Adipocyte (in vitro differentiated cells): Measurements from ENCODE around the gene CGREF1.
A peak's percentile ranks its signal among the peaks of the same experiment; 100 is the strongest.

ENCODE experiments used
- DNase-seq: peaks from one replicate; pipeline ENCODE4 v3.0.0-alpha.2; 2015; ENCODE audit warnings: low read depth
- H3K27me3 ChIP-seq: replicated peaks from 2 replicates; pipeline ENCODE4 v1.7.0; 2013; ENCODE audit warnings: mild to moderate bottlenecking, low read length, moderate library complexity; ENCODE audit not compliant: control insufficient read depth, insufficient read depth
- H3K36me3 ChIP-seq: 2 replicates; pipeline ENCODE4 v1.7.0; 2013; ENCODE audit warnings: low read length, mild to moderate bottlenecking, moderate library complexity; ENCODE audit not compliant: control insufficient read depth, insufficient read depth, severe bottlenecking
- H3K4me1 ChIP-seq: 2 replicates; pipeline ENCODE4 v1.7.0; 2013; ENCODE audit warnings: mild to moderate bottlenecking, low read length, moderate library complexity; ENCODE audit not compliant: control insufficient read depth, insufficient read depth
- H3K4me3 ChIP-seq: 2 replicates; pipeline ENCODE4 v1.7.0; 2013; ENCODE audit warnings: mild to moderate bottlenecking, low read length, moderate library complexity
- H3K9ac ChIP-seq: 2 replicates; pipeline ENCODE4 v1.7.0; 2013; ENCODE audit warnings: mild to moderate bottlenecking, low read length, moderate library complexity
- H3K9me3 ChIP-seq: 2 replicates; pipeline ENCODE4 v1.7.0; 2013; ENCODE audit warnings: mild to moderate bottlenecking, low read length, moderate library complexity; ENCODE audit not compliant: control insufficient read depth

CGREF1 gene, protein sequence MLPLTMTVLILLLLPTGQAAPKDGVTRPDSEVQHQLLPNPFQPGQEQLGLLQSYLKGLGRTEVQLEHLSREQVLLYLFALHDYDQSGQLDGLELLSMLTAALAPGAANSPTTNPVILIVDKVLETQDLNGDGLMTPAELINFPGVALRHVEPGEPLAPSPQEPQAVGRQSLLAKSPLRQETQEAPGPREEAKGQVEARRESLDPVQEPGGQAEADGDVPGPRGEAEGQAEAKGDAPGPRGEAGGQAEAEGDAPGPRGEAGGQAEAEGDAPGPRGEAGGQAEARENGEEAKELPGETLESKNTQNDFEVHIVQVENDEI

DNA sequence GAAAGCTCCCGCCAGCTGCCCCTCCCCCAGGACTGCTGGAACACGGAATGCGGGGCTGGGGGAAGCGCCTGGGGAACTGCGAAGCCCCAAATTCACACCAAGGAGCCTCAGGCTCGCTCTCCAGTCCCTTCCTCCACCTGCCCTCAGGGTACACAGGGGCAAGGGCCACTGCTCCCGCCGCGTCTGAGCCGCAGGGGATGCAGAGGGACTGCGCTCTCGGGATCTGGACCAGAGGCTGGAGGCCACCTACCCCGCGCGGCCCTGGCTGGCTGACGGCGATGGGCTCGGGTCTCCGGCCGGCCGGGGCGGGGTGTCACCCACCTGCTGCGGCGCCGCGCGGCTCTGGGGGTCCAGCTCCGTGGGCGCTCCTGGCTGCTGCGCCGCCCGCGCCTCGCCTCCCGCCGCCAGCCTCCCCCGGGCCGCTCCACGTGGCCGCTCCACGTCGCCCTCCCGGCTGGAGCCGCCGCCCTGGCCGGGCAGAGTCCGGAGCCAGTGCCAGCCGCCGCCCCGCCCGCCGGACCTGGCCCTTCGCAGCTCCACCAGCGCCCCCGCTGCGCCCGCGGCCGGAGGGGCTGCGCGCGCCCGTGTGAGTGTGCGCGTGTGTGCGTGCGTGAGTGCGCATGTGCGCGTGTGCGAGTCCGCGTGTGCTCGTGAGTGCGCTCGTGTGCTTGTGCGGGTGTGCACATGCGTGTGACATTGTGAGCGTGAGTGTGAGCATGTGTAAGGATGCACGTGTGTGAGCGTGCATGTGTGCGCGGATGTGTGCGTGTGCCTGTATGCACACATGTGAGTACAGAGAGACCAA is at the start of gene CGREF1:
Gene CGREF1 (minus strand): TSS at position 604 of the 805 bp plus-strand sequence. CDS start 14,762 bp downstream, outside the sequence.
- Histone ChIP-seq H3K4me3 (peak within 1 kb of the TSS; percentile 78), H3K9ac (peak within 1 kb of the TSS; percentile 79), H3K36me3 (no peaks in the 10 kb centered on the region), H3K27me3 (peaks cover 10% of the 10 kb centered on the region), H3K9me3 (no peaks in the 10 kb centered on the region), H3K4me1 (peaks cover 7% of the 10 kb centered on the region)
- peak; percentile 40 for DNase-seq

DNA sequence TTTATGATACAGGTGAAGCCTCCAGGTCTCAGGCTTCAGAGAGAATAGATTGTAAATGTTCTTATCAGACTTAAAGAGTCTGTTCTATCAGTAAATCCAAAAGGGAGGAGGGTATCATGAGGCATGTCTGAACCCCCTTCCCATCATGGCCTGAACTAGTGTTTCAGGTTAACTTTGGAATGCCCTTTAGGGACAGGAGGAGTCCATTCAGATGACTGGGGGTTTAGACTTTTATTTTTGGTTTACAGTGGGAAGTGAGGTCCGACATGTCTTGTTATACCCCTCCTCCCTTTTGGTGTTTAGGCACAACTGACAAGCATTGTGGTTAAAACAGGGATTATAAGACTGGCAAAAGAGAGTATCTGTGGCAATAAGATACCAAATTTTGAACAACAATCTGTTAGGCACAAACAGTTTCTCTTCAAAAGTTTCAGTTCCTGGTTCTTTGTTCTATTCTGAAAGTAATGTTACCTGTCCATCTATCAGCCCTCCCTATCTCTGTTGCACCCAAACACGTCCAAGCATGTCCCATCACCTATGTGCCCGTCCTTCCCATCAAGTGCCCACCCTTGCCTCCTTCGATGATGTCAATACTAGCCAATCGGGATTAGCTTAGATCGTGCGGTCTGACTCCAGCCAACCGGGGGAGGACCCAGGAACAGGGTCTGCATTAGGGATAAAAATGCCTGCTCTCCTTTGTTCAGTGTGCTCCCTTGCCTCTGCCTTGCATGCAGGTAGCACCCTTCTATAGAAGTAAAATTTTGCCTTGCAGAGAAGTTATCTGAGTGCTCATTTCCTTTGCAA is 46.2 kb upstream of the CGREF1 start:
- no peaks in the 10 kb centered on the region for H3K9me3 ChIP-seq
- H3K9ac ChIP-seq: no peak overlapping the region
- no peak overlapping the region for H3K4me3 ChIP-seq
- no peaks in the 10 kb centered on the region for H3K27me3 ChIP-seq
- no peak for DNase-seq
- H3K36me3 ChIP-seq: no peaks in the 10 kb centered on the region
- peaks cover 3% of the 10 kb centered on the region for H3K4me1 ChIP-seq

DNA sequence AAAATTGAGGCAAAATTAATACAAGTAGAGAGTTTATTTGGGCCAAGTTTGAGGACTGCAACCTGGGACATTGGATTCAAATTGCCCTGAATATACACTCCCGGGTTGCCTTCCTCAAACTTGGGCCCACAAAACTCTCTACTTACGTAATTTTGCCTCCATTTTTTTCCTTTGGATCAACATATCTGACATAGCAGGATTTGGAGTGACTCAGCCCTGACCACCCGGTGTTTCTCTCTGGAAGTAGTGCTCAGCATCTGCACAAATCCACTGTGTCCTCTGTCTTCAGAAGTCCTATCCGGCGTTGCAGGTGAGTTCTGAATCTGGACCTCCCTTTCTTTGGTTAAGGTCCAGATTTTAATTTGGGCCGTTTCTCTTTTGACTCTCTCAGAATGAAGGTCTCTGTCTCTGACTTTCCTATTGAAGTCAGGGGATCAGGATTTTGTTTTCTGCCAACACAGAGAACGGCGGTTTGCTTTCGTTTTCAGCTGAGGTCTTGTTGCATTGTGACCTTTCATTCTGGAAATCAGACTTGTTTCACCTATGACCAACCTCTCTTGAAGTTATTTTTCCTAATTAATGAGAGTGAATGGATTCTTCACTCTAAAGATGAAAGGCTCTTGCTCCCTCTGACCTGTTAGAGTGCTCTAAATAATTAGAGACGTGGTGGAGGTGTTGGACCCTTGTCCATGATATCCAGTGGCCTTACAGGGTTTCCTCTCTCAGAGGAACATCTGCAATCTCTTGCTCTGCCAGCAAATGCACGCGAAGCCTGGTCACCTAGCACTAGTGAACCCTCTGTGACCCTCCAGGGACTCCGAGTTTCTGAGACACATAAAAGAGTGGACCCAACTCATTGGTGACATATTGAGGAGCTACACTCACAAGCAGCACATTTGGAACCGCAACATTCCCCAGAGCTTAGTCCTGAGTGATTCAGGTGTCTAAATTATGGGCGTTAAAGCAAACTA is 43.5 kb upstream of the CGREF1 start:
- H3K4me1 ChIP-seq: no peaks in the 10 kb centered on the region
- H3K27me3 ChIP-seq: peaks cover 4% of the 10 kb centered on the region
- H3K36me3 ChIP-seq: no peaks in the 10 kb centered on the region
- DNase-seq: peak; percentile 25
- no peak overlapping the region for H3K9ac ChIP-seq
- H3K9me3 ChIP-seq: no peaks in the 10 kb centered on the region
- H3K4me3 ChIP-seq: peak overlapping the region; percentile 4

DNA sequence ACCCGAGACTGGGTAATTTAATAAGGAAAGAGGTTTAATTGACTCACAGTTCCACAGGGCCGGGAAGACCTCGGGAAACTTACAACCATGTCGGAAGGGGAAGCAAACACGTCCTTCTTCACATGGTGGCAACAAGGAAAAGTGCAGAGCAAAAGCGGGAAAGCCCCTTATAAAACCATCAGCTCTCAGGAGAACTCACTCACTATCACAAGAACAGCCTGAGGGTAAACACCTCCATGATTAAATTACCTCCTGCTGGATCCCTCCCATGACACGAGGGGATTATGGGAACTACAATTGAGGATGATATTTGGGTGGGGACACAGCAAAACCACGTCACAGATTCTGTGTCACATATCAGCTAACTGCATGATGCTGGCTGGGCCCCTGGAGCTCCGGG is 41.3 kb upstream of the CGREF1 start:
- DNase-seq: no peak
- Histone ChIP-seq H3K9ac (no peak overlapping the region), H3K36me3 (no peaks in the 10 kb centered on the region), H3K9me3 (no peaks in the 10 kb centered on the region), H3K4me3 (no peak overlapping the region), H3K4me1 (no peaks in the 10 kb centered on the region), H3K27me3 (peaks cover 4% of the 10 kb centered on the region)

DNA sequence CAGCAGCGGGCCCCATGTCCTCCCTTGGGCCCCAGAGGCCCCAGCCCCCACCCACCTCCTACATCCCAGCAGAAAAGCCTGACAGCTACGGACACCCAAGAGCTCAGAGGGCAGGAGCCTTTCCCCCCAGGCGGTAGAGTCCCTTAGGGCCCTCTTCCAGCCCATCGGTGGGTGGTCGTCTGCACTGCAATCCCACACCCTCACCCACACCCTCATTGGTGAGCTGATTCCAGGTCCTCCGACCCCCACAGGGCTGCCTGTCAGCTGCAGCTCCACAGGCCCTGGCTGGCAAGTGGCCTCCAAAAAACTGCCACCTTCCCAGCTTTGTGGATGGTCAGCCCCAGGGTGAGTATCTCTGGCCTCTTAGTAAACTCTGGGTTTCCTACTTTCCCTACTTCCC is 40.3 kb upstream of the CGREF1 start:
- no peak overlapping the region for H3K4me3 ChIP-seq
- H3K4me1 ChIP-seq: no peaks in the 10 kb centered on the region
- no peaks in the 10 kb centered on the region for H3K36me3 ChIP-seq
- H3K9ac ChIP-seq: no peak overlapping the region
- DNase-seq: no peak
- no peaks in the 10 kb centered on the region for H3K9me3 ChIP-seq
- peaks cover 4% of the 10 kb centered on the region for H3K27me3 ChIP-seq

DNA sequence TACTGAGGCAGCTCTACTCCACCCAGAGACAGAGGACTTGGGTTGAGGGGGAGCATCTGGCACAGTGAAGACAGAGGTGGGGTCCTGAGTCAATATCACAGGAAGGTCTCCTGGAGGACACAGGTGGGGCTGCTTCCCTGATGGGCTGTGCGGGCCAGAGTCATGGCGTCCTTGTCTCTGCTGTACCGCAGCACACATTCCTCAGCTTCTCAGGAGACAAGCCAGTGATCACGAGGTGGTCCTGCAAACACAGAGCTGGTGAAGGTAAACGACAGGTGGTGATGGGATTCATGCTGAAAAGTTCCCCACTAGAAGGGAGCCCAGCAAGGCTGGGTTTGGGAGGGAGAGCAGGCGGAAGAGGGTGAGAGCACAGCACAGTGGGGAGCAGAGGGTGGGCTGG is 39.5 kb upstream of the CGREF1 start:
- H3K9ac ChIP-seq: no peak overlapping the region
- no peaks in the 10 kb centered on the region for H3K4me1 ChIP-seq
- no peak overlapping the region for H3K4me3 ChIP-seq
- H3K27me3 ChIP-seq: peaks cover 4% of the 10 kb centered on the region
- no peak for DNase-seq
- H3K9me3 ChIP-seq: no peaks in the 10 kb centered on the region
- H3K36me3 ChIP-seq: no peaks in the 10 kb centered on the region

DNA sequence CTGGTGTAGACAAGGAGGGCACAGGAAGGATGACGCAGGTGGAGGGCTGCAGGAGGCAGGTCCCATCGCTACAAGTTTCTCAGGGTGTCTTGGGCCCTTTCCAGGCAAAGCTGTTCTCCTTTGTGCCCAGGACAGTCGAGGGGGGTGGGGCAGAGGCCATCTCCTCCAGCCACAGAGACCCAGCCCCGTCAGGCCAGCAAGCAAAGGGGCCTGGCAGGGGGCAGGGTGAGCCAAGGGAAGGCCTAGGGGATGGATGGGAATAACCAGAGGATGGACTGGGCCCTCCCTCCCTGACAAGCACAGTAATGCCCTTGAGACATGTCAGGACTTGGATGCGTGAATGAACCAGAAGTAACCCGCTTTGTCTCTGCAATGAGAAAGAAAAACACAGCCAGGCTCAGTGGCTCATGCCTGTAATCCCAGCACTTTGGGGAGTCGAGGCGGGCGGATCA is 36.2 kb upstream of the CGREF1 start:
- Histone ChIP-seq H3K9ac (no peak overlapping the region), H3K4me1 (no peaks in the 10 kb centered on the region), H3K36me3 (no peaks in the 10 kb centered on the region), H3K4me3 (no peak overlapping the region), H3K27me3 (peaks cover 4% of the 10 kb centered on the region), H3K9me3 (no peaks in the 10 kb centered on the region)
- no peak for DNase-seq

DNA sequence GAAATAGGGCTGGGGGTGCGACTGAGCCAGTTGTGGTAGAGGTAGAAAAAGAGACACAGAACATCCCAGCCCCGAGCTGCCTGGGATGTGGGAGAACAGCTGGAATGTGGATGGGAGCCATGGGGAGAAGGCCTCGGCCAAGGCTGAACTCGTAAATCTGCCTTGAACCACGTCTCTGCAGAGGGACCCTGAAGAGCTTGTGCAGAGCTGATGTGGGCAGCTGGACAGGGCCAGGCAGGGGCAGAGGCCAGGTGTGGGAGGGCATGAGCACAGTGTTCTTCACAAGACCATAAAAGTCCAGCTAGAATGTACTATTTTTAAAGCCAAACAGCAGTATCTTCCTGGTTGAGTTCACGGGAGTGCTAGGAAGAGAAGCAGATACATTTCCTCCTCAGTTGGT is 35.6 kb upstream of the CGREF1 start:
- Histone ChIP-seq H3K27me3 (peaks cover 4% of the 10 kb centered on the region), H3K9me3 (no peaks in the 10 kb centered on the region), H3K4me3 (no peak overlapping the region), H3K4me1 (no peaks in the 10 kb centered on the region), H3K36me3 (no peaks in the 10 kb centered on the region), H3K9ac (no peak overlapping the region)
- no peak for DNase-seq

DNA sequence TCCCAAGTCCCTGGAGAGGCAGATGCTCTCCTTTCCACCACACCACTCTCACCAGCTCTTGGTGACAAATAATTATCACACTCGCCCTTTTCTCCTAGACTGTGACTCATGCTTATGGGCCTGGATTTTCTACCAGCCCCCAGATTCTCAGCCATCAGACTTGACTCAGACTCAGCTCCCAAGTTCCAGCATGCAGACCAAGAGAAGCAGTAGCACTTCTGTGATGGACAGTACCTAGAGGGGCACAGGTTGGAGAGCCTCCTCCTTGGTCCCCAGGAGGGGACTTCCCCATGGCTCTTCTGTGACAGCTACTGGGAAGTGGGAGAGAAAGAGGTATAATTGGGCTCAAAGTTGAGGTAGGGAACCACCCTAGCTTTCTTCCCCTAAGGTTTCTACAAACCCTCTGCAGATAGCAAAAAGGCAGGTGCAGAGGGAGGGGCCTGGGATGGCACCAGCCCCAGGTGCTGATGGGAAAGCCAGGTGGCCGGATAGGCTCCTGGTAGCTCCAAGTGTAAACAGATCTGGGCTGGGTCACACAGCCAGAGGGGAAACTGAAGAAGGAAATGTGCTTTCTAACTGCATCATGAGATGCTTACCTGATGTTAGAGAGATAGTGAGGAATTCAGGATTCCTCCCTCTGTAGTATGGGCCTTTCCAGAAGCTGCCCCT is 34.0 kb upstream of the CGREF1 start:
- Histone ChIP-seq H3K27me3 (peaks cover 7% of the 10 kb centered on the region), H3K9me3 (no peaks in the 10 kb centered on the region), H3K4me3 (no peak overlapping the region), H3K9ac (no peak overlapping the region), H3K4me1 (no peaks in the 10 kb centered on the region), H3K36me3 (no peaks in the 10 kb centered on the region)
- peak; percentile 3 for DNase-seq
